GM19238 (cell line): ENCODE measurements around the gene SDK2.

ENCODE experiments used
- DNase-seq: peaks from one replicate; pipeline ENCODE4 v3.0.0; 2011; ENCODE audit warnings: low spot score; ENCODE audit not compliant: insufficient read length

SDK2 gene

GRCh38 chr17:73644145-73645049 is at the start of gene SDK2:
Gene SDK2 (minus strand): TSS chr17:73644445. CDS start chr17:73644088, 357 bp downstream.
- DNase-seq = no peak

- DNase-seq = no peak
These were observed 48.8 kb upstream of the SDK2 start for GRCh38 chr17:73693071-73693470.

- DNase-seq = no peak
These were observed 47.1 kb upstream of the SDK2 start for GRCh38 chr17:73691321-73691766.

GRCh38 chr17:73690676-73691075 is 46.4 kb upstream of the SDK2 start:
- DNase-seq = no peak

GRCh38 chr17:73689596-73690275 is 45.5 kb upstream of the SDK2 start:
- no peak for DNase-seq

GRCh38 chr17:73686961-73687360 is 42.7 kb upstream of the SDK2 start:
- DNase-seq = no peak

GRCh38 chr17:73686126-73686525 is 41.9 kb upstream of the SDK2 start:
- DNase-seq = no peak

- DNase-seq = no peak
These were observed 39.9 kb upstream of the SDK2 start for GRCh38 chr17:73684183-73684582.

GRCh38 chr17:73683771-73684170 is 39.5 kb upstream of the SDK2 start:
- DNase-seq = no peak

GRCh38 chr17:73681946-73682345 is 37.7 kb upstream of the SDK2 start:
- no peak for DNase-seq

- no peak for DNase-seq
These were observed 35.2 kb upstream of the SDK2 start for GRCh38 chr17:73679476-73679875.

- no peak for DNase-seq
These were observed 34.8 kb upstream of the SDK2 start for GRCh38 chr17:73678999-73679398.

- no peak for DNase-seq
These were observed 25.5 kb upstream of the SDK2 start for GRCh38 chr17:73669771-73670170.

GRCh38 chr17:73667181-73667959 is 23.1 kb upstream of the SDK2 start:
- DNase-seq = no peak

- DNase-seq = no peak
These were observed 19.4 kb upstream of the SDK2 start for GRCh38 chr17:73663614-73664013.

- no peak for DNase-seq
These were observed 16.1 kb upstream of the SDK2 start for GRCh38 chr17:73660366-73660765.

- no peak for DNase-seq
These were observed 14.7 kb upstream of the SDK2 start for GRCh38 chr17:73658821-73659515.

GRCh38 chr17:73657473-73658116 is 13.3 kb upstream of the SDK2 start:
- DNase-seq = no peak

GRCh38 chr17:73654241-73654640 is 10.0 kb upstream of the SDK2 start:
- DNase-seq = no peak

- DNase-seq = no peak
These were observed 9.6 kb upstream of the SDK2 start for GRCh38 chr17:73653810-73654209.
